Measurements from ENCODE around the gene USP24. TPM values are rescaled to one million over a fixed set of nuclear protein-coding genes. Genes with fewer than 3 reads are reported as not detected.

USP24 gene
- polyA plus RNA-seq, 1 donor (not counting 4 experiments of a cell fraction or from before 2014, with no cell fraction given), result 22.5 TPM

DNA sequence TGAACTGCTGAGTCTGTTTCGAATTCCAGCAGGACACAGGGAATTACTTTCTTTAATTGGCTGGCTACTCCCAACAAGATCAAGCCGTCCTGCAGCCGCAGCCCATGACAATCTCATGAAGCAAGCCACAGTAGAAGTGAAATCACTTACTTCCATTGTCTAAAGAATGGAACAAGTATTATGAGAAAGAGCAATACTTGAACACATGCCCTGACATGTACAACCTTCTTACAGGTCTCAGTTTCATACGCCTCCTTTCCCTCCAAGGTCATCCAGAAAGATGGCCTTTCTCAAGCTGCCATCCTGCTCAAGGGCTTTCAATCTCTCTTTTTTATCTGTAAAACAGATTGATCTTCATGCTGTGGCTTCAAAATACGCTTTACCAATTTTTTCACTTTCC lies 90.7 kb downstream of the USP24 start:
- Histone ChIP-seq H2AFZ (ENCODE audit: control insufficient read depth, low read length) (no peak overlapping the region), H3K4me2 (ENCODE audit: control insufficient read depth, extremely low read depth, insufficient read depth, low read depth, low read length) (no peak overlapping the region), H3K36me3 (ENCODE audit: control insufficient read depth in 2 of 2, extremely low read depth in 1 of 2, insufficient read depth in 2 of 2, low read length in 2 of 2) (peaks cover 23 to 26% of the 10 kb centered on the region in 2 experiments), H3K9me3 (ENCODE audit: control insufficient read depth, low read depth, low read length) (no peaks in the 10 kb centered on the region), H3K9ac (ENCODE audit: control insufficient read depth, extremely low read depth, insufficient read depth, low read length) (no peak overlapping the region), H3K9me1 (ENCODE audit: control insufficient read depth, extremely low read depth, insufficient read depth, low read length) (no peaks in the 10 kb centered on the region), H3K79me2 (ENCODE audit: control insufficient read depth, insufficient read depth, low read length) (no peaks in the 10 kb centered on the region), H3K27me3 (ENCODE audit: control insufficient read depth, extremely low read depth, insufficient read depth, low read length) (no peaks in the 10 kb centered on the region), H3K4me3 (ENCODE audit: control insufficient read depth in 2 of 3, extremely low read depth in 1 of 3, insufficient read depth in 2 of 3, low read depth in 1 of 3, low read length in 3 of 3) (no peak overlapping the region), H3K27ac (ENCODE audit: control insufficient read depth, insufficient read depth, low read length) (peak overlapping the region; percentile 31), H4K20me1 (ENCODE audit: control insufficient read depth, extremely low read depth, insufficient read depth, low read length) (peaks cover 2% of the 10 kb centered on the region), H3K4me1 (ENCODE audit: control insufficient read depth, extremely low read depth, insufficient read depth, low read length) (peaks cover 18% of the 10 kb centered on the region)
- DNase-seq (ENCODE audit: low read depth, low spot score) (no peak), FAIRE-seq (peak; percentile 82)
- dilution Hi-C loops (cut with MboI; ENCODE audit: extremely low pct_ligation_motif_present, low sequenced_read_pairs), result no loop called here
- TF ChIP-seq, protein P1, sequence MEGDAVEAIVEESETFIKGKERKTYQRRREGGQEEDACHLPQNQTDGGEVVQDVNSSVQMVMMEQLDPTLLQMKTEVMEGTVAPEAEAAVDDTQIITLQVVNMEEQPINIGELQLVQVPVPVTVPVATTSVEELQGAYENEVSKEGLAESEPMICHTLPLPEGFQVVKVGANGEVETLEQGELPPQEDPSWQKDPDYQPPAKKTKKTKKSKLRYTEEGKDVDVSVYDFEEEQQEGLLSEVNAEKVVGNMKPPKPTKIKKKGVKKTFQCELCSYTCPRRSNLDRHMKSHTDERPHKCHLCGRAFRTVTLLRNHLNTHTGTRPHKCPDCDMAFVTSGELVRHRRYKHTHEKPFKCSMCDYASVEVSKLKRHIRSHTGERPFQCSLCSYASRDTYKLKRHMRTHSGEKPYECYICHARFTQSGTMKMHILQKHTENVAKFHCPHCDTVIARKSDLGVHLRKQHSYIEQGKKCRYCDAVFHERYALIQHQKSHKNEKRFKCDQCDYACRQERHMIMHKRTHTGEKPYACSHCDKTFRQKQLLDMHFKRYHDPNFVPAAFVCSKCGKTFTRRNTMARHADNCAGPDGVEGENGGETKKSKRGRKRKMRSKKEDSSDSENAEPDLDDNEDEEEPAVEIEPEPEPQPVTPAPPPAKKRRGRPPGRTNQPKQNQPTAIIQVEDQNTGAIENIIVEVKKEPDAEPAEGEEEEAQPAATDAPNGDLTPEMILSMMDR (optimal IDR thresholded peaks at IDR 0.05 in 1 of 3, IDR thresholded peaks at IDR 0.05 in 1 of 3, conservative IDR thresholded peaks at IDR 0.05 in 1 of 3; ENCODE audit: extremely low read depth in 1 of 3, insufficient read depth in 2 of 3, low read length in 3 of 3), result no peak
- no peak for TF ChIP-seq EZH2 (IDR thresholded peaks at IDR 0.05; ENCODE audit: low read length)

DNA sequence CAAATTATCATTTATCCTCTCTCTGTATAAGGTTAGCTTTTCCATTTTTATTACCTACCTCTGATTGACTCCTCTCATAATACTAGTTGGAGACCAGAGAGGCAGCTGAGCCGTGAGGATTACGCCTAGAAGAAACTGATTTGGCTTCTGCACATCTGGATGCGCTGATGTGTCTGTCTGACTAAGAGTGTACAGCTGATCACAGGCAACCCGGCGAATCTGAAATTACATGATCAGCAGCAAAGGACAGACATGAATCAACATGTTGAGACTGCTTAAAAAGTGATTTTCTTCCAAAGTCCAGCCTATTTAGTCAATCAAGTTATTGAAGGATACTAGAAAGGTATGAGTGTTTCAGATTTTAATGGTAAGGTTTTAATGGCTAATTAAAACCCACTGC lies 94.6 kb downstream of the USP24 start:
- H3K4me1 ChIP-seq (ENCODE audit: control insufficient read depth, extremely low read depth, insufficient read depth, low read length), result peaks cover 18% of the 10 kb centered on the region
- peak; percentile 79 for FAIRE-seq
- no peaks in the 10 kb centered on the region for H3K9me3 ChIP-seq (ENCODE audit: control insufficient read depth, low read depth, low read length)
- H3K4me3 ChIP-seq (ENCODE audit: control insufficient read depth in 2 of 3, extremely low read depth in 1 of 3, insufficient read depth in 2 of 3, low read depth in 1 of 3, low read length in 3 of 3), result no peak overlapping the region
- H3K9me1 ChIP-seq (ENCODE audit: control insufficient read depth, extremely low read depth, insufficient read depth, low read length), result no peaks in the 10 kb centered on the region
- no peak overlapping the region for H3K9ac ChIP-seq (ENCODE audit: control insufficient read depth, extremely low read depth, insufficient read depth, low read length)
- no peaks in the 10 kb centered on the region for H3K27me3 ChIP-seq (ENCODE audit: control insufficient read depth, extremely low read depth, insufficient read depth, low read length)
- peak overlapping the region; percentile 2 for H3K4me2 ChIP-seq (ENCODE audit: control insufficient read depth, extremely low read depth, insufficient read depth, low read depth, low read length)
- dilution Hi-C loops (cut with MboI; ENCODE audit: extremely low pct_ligation_motif_present, low sequenced_read_pairs), result no loop called here
- H4K20me1 ChIP-seq (ENCODE audit: control insufficient read depth, extremely low read depth, insufficient read depth, low read length), result peaks cover 2% of the 10 kb centered on the region
- H2AFZ ChIP-seq (ENCODE audit: control insufficient read depth, low read length), result no peak overlapping the region
- peak overlapping the region; percentile 9 for H3K27ac ChIP-seq (ENCODE audit: control insufficient read depth, insufficient read depth, low read length)
- H3K79me2 ChIP-seq (ENCODE audit: control insufficient read depth, insufficient read depth, low read length), result no peaks in the 10 kb centered on the region
- H3K36me3 ChIP-seq (ENCODE audit: control insufficient read depth in 2 of 2, extremely low read depth in 1 of 2, insufficient read depth in 2 of 2, low read length in 2 of 2), result peaks cover 17 to 31% of the 10 kb centered on the region in 2 experiments
- DNase-seq (ENCODE audit: low read depth, low spot score), result peak; percentile 32
- TF ChIP-seq, protein P1 (optimal IDR thresholded peaks at IDR 0.05 in 1 of 3, IDR thresholded peaks at IDR 0.05 in 1 of 3, conservative IDR thresholded peaks at IDR 0.05 in 1 of 3; ENCODE audit: extremely low read depth in 1 of 3, insufficient read depth in 2 of 3, low read length in 3 of 3), result no peak
- no peak for TF ChIP-seq EZH2 (IDR thresholded peaks at IDR 0.05; ENCODE audit: low read length)

All from keratinocyte (primary cell).